ENCODE data around the gene USP49.

DNA sequence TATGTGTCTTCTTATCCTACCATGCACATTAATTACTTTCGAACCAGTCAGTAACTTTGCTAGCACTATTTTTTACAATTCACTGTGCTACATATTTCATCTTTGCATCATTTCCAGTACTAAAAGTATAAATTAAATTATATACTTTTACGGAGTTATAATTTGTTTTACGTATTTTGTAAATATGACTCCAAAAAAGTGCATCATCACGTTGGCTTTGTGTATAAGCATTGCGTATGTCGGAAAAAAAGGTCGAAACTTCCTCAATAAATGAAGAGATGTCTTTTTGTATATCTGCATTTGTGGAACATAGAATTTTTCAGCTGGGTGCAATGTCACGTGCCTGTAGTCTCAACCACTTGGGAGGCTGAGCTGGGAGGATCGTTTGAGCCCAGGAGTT lies 52.0 kb downstream of the USP49 start:
- TF ChIP-seq, protein P1, sequence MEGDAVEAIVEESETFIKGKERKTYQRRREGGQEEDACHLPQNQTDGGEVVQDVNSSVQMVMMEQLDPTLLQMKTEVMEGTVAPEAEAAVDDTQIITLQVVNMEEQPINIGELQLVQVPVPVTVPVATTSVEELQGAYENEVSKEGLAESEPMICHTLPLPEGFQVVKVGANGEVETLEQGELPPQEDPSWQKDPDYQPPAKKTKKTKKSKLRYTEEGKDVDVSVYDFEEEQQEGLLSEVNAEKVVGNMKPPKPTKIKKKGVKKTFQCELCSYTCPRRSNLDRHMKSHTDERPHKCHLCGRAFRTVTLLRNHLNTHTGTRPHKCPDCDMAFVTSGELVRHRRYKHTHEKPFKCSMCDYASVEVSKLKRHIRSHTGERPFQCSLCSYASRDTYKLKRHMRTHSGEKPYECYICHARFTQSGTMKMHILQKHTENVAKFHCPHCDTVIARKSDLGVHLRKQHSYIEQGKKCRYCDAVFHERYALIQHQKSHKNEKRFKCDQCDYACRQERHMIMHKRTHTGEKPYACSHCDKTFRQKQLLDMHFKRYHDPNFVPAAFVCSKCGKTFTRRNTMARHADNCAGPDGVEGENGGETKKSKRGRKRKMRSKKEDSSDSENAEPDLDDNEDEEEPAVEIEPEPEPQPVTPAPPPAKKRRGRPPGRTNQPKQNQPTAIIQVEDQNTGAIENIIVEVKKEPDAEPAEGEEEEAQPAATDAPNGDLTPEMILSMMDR (conservative IDR thresholded peaks at IDR 0.05; ENCODE audit: low read length) = no peak
- TF ChIP-seq EZH2phosphoT487 (IDR thresholded peaks at IDR 0.05; ENCODE audit: borderline replicate concordance) = no peak

Measured in Loucy (cell line).